ENCODE measurements around the gene TNMD.

The TNMD gene

GRCh38 chrX:100645106-100645505, 60.4 kb downstream of the TNMD start:
- no peak for DNase-seq

DNA sequence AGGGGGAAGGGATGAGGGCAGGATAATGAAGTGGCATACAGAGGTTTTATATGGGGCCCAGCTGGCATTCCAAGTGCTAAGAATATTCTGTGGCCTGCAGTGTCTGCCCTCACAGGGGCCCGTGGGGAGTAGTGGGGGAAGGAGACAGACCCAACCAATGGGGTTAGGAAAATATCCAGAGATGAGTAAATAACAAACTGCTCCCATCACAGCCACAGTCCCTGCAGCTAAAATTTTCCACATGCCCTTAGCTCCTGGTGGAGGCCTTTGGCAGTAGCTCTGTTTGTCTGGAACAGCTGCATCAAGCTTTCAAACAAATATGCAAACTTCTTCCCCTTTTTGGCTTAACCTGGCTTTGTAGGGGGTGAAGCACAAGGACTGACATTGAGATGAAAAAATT, 62.4 kb downstream of the TNMD start:
- no peak for DNase-seq

DNA sequence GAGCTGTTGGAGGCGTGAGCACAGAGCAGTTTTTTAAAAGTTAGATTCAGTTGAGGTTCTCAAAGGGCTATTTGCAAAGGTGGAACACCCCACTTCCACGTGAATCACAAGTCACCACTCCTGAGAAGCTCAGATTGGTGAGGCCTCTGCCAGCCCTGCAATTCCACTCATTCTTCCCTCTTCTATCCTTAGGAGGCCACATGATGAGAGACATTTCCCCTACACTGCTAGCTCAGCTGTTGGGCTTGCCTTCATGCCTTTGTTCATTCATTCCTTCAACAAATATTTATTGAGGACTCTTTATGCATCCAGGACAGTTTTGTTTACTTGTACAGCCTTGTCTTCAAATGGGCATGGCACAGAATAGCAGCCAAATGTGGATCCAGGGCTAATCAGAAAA, 63.0 kb downstream of the TNMD start:
- no peak for DNase-seq

GRCh38 chrX:100648458-100649417, 64.0 kb downstream of the TNMD start:
- DNase-seq = no peak

Data from NCI-H1436 (cell line).